OCI-LY1 (cell line): ENCODE data around the gene AFF2.

ENCODE experiments used
- H2AFZ ChIP-seq: fragments of 200-600 bp; sonication (generic), shearing (Covaris generic); 2 replicates; pipeline ENCODE4 v1.6.0; 2014; ENCODE audit warnings: antibody characterized with exemption, mild to moderate bottlenecking, low read length
- H3F3A ChIP-seq: fragments of 200-600 bp; sonication (generic), shearing (Covaris generic); 2 replicates; pipeline ENCODE4 v1.6.0; 2014; ENCODE audit warnings: mild to moderate bottlenecking, antibody characterized with exemption, low read length, moderate library complexity; ENCODE audit not compliant: insufficient read depth
- H3K27ac ChIP-seq: fragments of 200-600 bp; sonication (generic); 2 replicates; pipeline ENCODE4 v1.5.1; 2014; ENCODE audit warnings: low read length, mixed run types, mild to moderate bottlenecking, low read depth; ENCODE audit not compliant: poor library complexity, severe bottlenecking
- H3K27me3 ChIP-seq: fragments of 200-600 bp; sonication (generic); 2 replicates; pipeline ENCODE4 v1.6.0; 2014; ENCODE audit warnings: antibody characterized with exemption, mild to moderate bottlenecking, low read length, moderate library complexity; ENCODE audit not compliant: insufficient read depth
- H3K36me3 ChIP-seq: fragments of 200-600 bp; sonication (generic); 2 replicates; pipeline ENCODE4 v1.6.1; 2014; ENCODE audit warnings: mild to moderate bottlenecking, antibody characterized with exemption, low read length, moderate library complexity, mixed read lengths; ENCODE audit not compliant: insufficient read depth
- H3K4me1 ChIP-seq: fragments of 200-600 bp; sonication (generic); 2 replicates; pipeline ENCODE4 v1.5.1; 2014; ENCODE audit warnings: mild to moderate bottlenecking, low read length, moderate library complexity; ENCODE audit not compliant: insufficient read depth, severe bottlenecking
- H3K4me2 ChIP-seq: fragments of 200-600 bp; sonication (generic), shearing (Covaris generic); 2 replicates; pipeline ENCODE4 v1.6.1; 2014; ENCODE audit warnings: low read length
- H3K4me3 ChIP-seq: fragments of 200-600 bp; sonication (generic); 2 replicates; pipeline ENCODE4 v1.5.1; 2014; ENCODE audit warnings: low read length, low read depth, mild to moderate bottlenecking, mixed read lengths; ENCODE audit not compliant: poor library complexity, severe bottlenecking
- H3K79me2 ChIP-seq: fragments of 200-600 bp; shearing (Covaris generic); 2 replicates; pipeline ENCODE4 v1.6.1; 2016; ENCODE audit warnings: mixed run types, low read length, mixed read lengths; ENCODE audit not compliant: insufficient read depth
- H3K9ac ChIP-seq: fragments of 200-600 bp; sonication (generic), shearing (Covaris generic); 2 replicates; pipeline ENCODE4 v1.6.1; 2014; ENCODE audit warnings: mild to moderate bottlenecking, low read length, mixed read lengths
- H3K9me2 ChIP-seq: fragments of 200-600 bp; sonication (generic), shearing (Covaris generic); 2 replicates; pipeline ENCODE4 v1.6.1; 2014; ENCODE audit warnings: low read depth, mild to moderate bottlenecking, low read length, mixed read lengths
- H3K9me3 ChIP-seq: fragments of 200-600 bp; shearing (Covaris generic); 2 replicates; pipeline ENCODE4 v1.6.1; 2014; ENCODE audit warnings: low read length, mixed read lengths
- H4K20me1 ChIP-seq: fragments of 200-600 bp; sonication (generic), shearing (Covaris generic); 2 replicates; pipeline ENCODE4 v1.6.0; 2016; ENCODE audit warnings: mild to moderate bottlenecking, low read length; ENCODE audit not compliant: insufficient read depth
- CTCF ChIP-seq: fragments of 200-600 bp; sonication (generic), shearing (Covaris generic); IDR thresholded peaks from 2 replicates; pipeline ENCODE4 v1.5.1; 2017; ENCODE audit warnings: mild to moderate bottlenecking, antibody characterized with exemption, low read length, moderate library complexity, mixed read lengths
- EZH2 ChIP-seq: fragments of 200-600 bp; sonication (generic), shearing (Covaris generic); IDR thresholded peaks from 2 replicates; pipeline ENCODE4 v1.8.0; 2017; ENCODE audit warnings: borderline replicate concordance, mixed run types, mild to moderate bottlenecking, antibody characterized with exemption, low read length, moderate library complexity, mixed read lengths

Gene AFF2

GRCh38 chrX:148567779-148568178 lies 67.4 kb downstream of the AFF2 start:
- Histone ChIP-seq H4K20me1 (no peaks in the 10 kb centered on the region), H3K4me1 (peaks cover 28% of the 10 kb centered on the region), H3K4me2 (no peak overlapping the region), H3K36me3 (no peaks in the 10 kb centered on the region), H3K9ac (no peak overlapping the region), H3K4me3 (no peak overlapping the region), H3K9me2 (no peaks in the 10 kb centered on the region), H3K9me3 (no peaks in the 10 kb centered on the region), H2AFZ (no peak overlapping the region), H3K27me3 (no peaks in the 10 kb centered on the region), H3K79me2 (peaks cover 23% of the 10 kb centered on the region), H3K27ac (no peak overlapping the region), H3F3A (no peaks in the 10 kb centered on the region)
- TF ChIP-seq EZH2 = no peak
- TF ChIP-seq CTCF = no peak

- H3K4me2 ChIP-seq = no peak overlapping the region
- H3K36me3 ChIP-seq = no peaks in the 10 kb centered on the region
- H3K79me2 ChIP-seq = peaks cover 28% of the 10 kb centered on the region
- no peaks in the 10 kb centered on the region for H3K9me3 ChIP-seq
- no peak overlapping the region for H3K4me3 ChIP-seq
- peaks cover 32% of the 10 kb centered on the region for H3K4me1 ChIP-seq
- no peaks in the 10 kb centered on the region for H3K9me2 ChIP-seq
- no peaks in the 10 kb centered on the region for H3K27me3 ChIP-seq
- H2AFZ ChIP-seq = no peak overlapping the region
- no peaks in the 10 kb centered on the region for H4K20me1 ChIP-seq
- TF ChIP-seq EZH2 (no peak), CTCF (no peak)
- H3K27ac ChIP-seq = no peak overlapping the region
- no peak overlapping the region for H3K9ac ChIP-seq
- H3F3A ChIP-seq = no peaks in the 10 kb centered on the region
Observed at GRCh38 chrX:148568763-148569162, 68.3 kb downstream of the AFF2 start.

- Histone ChIP-seq H4K20me1 (no peaks in the 10 kb centered on the region), H3K4me3 (no peak overlapping the region), H3K27ac (peak overlapping the region; percentile 71), H3K27me3 (no peaks in the 10 kb centered on the region), H3K9ac (no peak overlapping the region), H2AFZ (no peak overlapping the region), H3K4me2 (no peak overlapping the region), H3K4me1 (peaks cover 56% of the 10 kb centered on the region), H3K79me2 (peaks cover 36% of the 10 kb centered on the region), H3K36me3 (no peaks in the 10 kb centered on the region), H3K9me3 (no peaks in the 10 kb centered on the region), H3F3A (no peaks in the 10 kb centered on the region), H3K9me2 (no peaks in the 10 kb centered on the region)
- TF ChIP-seq EZH2 = no peak
- TF ChIP-seq CTCF = no peak
Observed at GRCh38 chrX:148572337-148572736, 71.9 kb downstream of the AFF2 start.
